ENCODE results near the gene ZBTB34. TPM values are rescaled to one million over a fixed set of nuclear protein-coding genes. Genes with fewer than 3 reads are reported as not detected.
A peak's percentile ranks its signal among the peaks of the same experiment; 100 is the strongest.

ZBTB34 gene
- total RNA-seq, 1 donor from 2014 or later, result 5.5 TPM

- intact Hi-C loops (cut with DNase I), result no loop called here
- no peak for DNase-seq
- ATAC-seq (ENCODE audit: poor library complexity), result no peak
Measured at GRCh38 chr9:126869368-126869767, 8.9 kb downstream of the ZBTB34 start.

DNA sequence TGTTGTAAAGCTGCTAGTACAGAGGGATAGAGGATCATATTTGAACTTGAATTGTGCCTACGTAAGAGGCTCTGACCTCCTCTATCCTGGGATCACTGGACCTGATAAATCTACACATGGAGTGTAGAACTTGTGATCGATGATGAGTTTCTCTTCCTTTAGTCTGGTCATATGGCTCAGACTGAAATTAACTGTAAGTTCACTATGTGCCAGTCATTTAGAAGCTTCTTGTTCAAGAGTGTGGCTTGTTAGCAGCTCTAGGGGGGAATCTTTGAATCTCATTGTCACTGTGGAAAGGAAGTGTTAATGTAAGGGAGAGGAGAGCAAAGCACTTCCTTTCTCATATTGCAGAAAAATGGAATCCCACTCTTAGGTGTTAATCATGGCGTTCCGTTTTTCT is 12.1 kb downstream of the ZBTB34 start:
- DNase-seq, result no peak
- intact Hi-C loops (cut with DNase I), result no loop called here
- ATAC-seq (ENCODE audit: poor library complexity), result no peak

- ATAC-seq (ENCODE audit: poor library complexity) (no peak), DNase-seq (no peak)
- intact Hi-C loops (cut with DNase I), result no loop called here
Measured at GRCh38 chr9:126874546-126875314, 14.3 kb downstream of the ZBTB34 start.

DNA sequence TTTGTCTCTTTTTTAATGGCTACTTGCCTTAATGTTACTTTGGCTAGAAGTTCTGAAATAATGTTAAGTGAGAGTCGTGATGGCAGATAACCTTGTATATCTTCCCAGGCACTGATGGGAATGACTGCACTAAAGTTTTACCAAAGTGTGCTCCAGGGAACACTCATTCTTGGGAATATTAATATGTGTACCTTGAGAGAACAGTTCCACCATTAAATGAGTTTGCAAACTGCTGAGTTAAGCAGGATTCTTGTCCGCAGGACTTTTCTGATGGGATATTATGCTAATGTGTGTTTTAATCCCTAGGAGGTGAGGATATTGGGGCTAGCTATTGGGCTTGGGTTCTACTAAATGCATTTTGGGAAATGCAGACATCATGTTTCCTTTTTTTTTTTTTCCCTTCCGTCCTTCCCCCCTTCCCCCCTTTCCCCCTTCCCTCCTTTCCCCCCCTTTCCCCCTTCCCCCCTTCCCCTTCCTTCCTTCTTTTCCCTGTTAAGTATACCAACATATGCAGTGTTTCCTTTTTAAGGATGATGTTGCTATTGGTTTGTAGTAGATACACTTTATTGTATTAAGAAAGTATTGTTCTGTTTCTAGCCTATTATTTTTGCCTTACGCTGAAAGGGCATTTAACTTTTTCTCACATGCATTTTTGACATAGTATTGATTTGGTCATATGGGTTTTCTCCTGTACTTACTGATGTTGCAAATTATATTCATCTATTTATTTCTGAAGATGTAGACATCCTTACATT is 15.5 kb downstream of the ZBTB34 start:
- no peak for ATAC-seq (ENCODE audit: poor library complexity)
- intact Hi-C loops (cut with DNase I), result no loop called here
- no peak for DNase-seq

GRCh38 chr9:126876531-126876930 is 16.1 kb downstream of the ZBTB34 start:
- ATAC-seq (ENCODE audit: poor library complexity), result no peak
- DNase-seq, result no peak
- intact Hi-C loops (cut with DNase I), result no loop called here

- DNase-seq (no peak), ATAC-seq (ENCODE audit: poor library complexity) (no peak)
- intact Hi-C loops (cut with DNase I), result no loop called here
Measured at GRCh38 chr9:126877418-126877817, 17.0 kb downstream of the ZBTB34 start.

DNA sequence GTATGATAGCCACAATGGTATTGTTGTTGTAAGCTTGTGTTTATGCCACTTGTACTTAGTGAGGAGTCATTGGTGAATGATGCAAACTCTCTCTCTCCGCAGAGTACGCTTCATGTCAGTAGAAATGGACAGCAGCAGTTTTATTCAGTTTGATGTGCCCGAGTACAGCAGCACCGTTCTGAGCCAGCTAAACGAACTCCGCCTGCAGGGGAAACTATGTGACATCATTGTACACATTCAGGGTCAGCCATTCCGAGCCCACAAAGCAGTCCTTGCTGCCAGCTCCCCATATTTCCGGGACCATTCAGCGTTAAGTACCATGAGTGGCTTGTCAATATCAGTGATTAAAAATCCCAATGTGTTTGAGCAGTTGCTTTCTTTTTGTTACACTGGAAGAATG is 18.8 kb downstream of the ZBTB34 start:
- DNase-seq (no peak), ATAC-seq (ENCODE audit: poor library complexity) (no peak)

DNA sequence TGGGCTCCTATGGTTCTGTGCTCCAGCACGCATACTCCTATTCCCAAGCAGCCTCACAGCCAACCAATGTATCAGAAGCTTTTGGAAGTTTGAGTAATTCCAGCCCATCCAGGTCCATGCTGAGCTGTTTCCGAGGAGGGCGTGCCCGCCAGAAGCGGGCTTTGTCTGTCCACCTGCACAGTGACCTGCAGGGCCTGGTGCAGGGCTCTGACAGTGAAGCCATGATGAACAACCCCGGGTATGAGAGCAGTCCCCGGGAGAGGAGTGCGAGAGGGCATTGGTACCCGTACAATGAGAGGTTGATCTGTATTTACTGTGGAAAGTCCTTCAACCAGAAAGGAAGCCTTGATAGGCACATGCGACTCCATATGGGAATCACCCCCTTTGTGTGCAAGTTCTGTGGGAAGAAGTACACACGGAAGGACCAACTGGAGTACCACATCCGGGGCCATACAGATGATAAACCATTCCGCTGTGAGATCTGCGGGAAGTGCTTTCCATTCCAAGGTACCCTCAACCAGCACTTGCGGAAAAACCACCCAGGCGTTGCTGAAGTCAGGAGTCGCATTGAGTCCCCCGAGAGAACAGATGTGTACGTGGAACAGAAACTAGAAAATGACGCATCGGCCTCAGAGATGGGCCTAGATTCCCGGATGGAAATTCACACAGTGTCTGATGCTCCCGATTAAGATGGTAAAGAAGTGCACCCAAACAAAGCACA is 19.9 kb downstream of the ZBTB34 start:
- DNase-seq (no peak), ATAC-seq (ENCODE audit: poor library complexity) (no peak)
- intact Hi-C loops (cut with DNase I), result no loop called here

More for the DNA sequence above, 18.8 kb downstream of the ZBTB34 start:
- intact Hi-C loops (cut with DNase I), result no loop called here

DNA sequence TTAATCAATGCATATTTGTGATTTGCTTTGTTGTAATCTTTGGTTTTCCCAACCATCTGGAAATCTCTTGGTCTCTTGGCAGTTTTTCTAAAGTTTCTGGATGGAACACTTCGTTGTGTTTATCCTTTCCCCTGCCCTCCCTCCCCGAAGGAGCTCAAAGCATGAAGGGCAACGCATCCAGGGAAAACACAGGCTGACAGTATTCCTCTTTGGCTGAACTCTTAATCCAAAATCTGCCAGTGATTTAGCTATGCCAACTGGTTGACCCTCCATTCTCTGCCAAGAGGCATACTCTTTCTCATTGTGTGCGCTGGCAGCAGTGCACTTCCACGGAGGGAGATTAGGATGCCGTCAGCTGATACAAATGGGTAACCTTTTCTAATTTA is 20.5 kb downstream of the ZBTB34 start:
- ATAC-seq (ENCODE audit: poor library complexity) (peak; percentile 72), DNase-seq (no peak)
- intact Hi-C loops (cut with DNase I), result no loop called here

GRCh38 chr9:126882746-126883145 is 22.3 kb downstream of the ZBTB34 start:
- DNase-seq (no peak), ATAC-seq (ENCODE audit: poor library complexity) (no peak)
- intact Hi-C loops (cut with DNase I), result no loop called here

DNA sequence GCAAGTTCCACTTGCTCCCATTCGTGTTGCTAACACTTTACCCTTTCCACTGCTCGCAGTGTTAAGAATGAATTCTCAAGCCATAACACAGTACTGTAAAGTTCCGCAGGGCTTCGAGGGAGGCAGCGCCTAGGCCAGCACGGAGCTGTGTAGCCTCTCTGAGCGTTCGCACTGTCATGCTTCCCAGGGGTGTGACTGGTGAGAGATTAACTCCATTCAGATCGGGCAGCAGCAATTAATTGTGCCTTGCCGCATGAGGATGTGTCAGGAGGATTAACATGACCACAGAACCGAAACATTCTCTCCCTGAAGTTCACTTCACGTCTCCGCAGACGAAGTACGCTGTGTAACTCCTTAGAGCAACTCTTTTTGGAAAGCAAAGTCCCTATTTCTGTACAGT is 23.2 kb downstream of the ZBTB34 start:
- ATAC-seq (ENCODE audit: poor library complexity), result no peak
- DNase-seq, result no peak
- intact Hi-C loops (cut with DNase I), result no loop called here

DNA sequence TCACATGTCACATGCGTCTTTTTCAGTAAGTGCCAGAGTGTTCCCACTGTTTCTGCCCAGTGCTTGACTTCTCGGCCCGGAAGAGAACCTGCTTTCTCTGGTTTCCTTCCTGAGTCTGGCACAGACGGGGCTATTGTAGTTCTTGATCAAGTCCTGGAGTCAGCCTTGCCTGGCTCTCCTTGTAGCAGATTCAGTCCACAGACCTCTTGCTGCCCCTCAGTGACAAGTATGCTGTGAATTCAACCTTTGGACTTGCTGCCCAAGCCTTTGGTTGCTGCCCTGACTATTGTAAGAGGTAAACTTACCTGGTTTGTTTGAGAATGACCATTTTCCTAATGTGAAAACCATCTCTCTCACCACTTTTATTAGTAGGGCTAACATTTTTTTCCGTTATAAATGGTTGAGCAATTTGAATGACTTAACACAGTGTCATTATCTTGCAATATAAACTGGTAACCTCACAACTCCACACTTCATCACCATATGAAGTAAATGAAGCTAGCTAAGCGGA is 24.7 kb downstream of the ZBTB34 start:
- ATAC-seq (ENCODE audit: poor library complexity) (peak; percentile 28), DNase-seq (no peak)
- intact Hi-C loops (cut with DNase I), result no loop called here

DNA sequence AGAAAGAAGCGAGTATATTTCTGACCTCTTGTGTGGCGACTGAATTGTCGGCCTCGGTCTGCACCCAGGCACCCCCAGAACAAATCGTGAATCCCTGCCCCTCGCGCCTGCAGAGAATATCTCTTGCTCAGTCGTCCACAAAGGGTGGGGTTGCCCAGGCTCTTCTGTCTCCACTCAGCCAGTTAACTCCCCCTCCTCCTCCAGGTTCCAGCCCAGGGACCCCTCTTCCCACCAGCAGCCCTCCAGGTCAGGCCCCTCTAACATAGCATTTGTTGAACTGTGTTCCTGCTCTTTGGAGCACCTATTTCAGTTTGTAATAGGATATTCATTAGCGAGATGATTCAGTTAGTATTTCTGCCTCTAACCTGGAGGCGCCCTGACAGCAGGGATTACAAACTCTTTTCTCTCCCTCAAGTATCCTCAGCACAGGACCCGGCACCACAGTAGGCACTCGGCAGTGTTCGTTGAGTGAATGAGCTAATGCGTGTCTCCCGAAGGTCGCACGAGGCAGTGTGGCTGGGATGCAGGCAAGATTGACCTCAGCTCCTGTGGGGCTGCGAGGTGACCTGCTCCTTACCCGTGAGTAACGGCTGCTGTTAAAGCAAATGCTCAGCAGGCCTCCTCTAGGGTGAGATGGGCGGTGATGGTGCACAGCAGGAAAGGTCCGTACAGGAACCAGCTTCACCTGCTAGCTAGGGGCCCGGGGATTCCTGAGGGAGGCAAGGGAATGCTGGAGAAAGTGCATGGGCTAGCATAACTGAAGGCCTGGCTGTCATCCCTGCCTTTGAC is 25.8 kb downstream of the ZBTB34 start:
- no peak for DNase-seq
- no peak for ATAC-seq (ENCODE audit: poor library complexity)
- intact Hi-C loops (cut with DNase I), result no loop called here

- ATAC-seq (ENCODE audit: poor library complexity), result no peak
- intact Hi-C loops (cut with DNase I), result no loop called here
- DNase-seq, result no peak
Measured at GRCh38 chr9:126886897-126887296, 26.5 kb downstream of the ZBTB34 start.

DNA sequence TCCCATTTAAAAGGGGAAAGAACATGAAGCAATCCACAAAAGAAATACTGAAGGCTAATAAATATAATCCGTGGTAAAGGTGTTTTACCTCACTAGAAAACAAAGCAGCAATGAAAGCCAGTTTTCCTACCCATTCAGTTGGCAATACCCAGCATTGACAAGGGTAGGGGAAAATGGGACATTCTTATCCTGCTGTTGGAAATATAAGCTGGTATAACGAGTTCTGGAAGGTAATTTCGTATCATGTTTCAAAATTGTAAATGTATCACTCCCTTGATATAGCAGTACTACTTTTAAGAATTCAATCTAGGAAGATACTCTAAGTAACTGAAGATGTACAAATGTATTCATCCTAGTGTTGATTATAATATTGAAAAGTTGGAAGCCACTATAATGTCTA is 31.2 kb downstream of the ZBTB34 start:
- no peak for ATAC-seq (ENCODE audit: poor library complexity)

DNA sequence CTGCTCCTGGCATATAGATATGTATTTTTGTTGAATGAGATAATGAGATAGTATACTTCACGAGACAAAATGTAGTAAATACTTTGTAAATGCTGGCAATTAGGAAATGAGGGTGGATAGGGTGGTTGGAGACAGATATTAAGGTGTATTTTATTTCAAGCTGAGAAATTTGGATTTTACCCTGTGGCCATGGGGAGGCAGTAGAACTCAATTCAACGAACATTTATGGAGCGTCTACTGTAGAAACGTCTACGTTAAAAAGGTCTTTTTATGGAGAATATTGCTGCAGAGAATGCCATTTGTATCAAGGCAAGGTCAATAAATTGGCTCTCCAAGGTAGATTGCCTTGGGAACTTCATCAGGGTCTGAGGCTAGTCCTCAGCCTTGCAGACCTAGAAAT is 32.6 kb downstream of the ZBTB34 start:
- intact Hi-C loops (cut with DNase I), result no loop called here
- DNase-seq (no peak), ATAC-seq (ENCODE audit: poor library complexity) (no peak)

More for the DNA sequence above, 31.2 kb downstream of the ZBTB34 start:
- intact Hi-C loops (cut with DNase I), result no loop called here
- no peak for DNase-seq

- intact Hi-C loops (cut with DNase I), result no loop called here
- DNase-seq, result no peak
- ATAC-seq (ENCODE audit: poor library complexity), result no peak
Measured at GRCh38 chr9:126894052-126894603, 33.7 kb downstream of the ZBTB34 start.

DNA sequence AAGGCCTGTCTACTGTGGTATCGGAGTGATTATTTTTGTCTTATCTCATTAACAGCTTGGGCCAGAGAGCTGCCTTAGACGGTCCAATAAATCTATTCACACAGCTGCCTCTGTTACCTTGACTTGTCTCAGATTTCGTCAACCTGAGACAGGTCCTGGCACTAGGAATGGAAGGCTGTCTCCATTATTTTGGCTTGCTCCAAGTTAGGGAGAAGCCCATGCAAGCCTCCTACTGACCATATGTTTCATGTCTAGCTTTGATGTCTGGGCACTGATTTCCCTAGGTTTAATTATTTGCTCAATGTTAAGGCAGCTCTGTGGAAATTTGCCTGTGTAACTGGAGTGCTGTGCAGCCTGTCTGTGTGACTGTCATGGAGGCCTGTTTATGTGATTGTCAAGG is 41.8 kb downstream of the ZBTB34 start:
- intact Hi-C loops (cut with DNase I), result no loop called here
- no peak for DNase-seq
- no peak for ATAC-seq (ENCODE audit: poor library complexity)
